H1 (cell line): Measurements from ENCODE around the gene PTPN21. TPM values are rescaled to one million over a fixed set of nuclear protein-coding genes. Genes with fewer than 3 reads are reported as not detected.

Source experiments
- CTCF ChIA-PET: fragments of 300-600 bp; sonication (Branson Sonifier 250); formaldehyde crosslinking; loops from one replicate; lab custom pipeline; 2021; ENCODE audit not compliant: partially characterized antibody; lab: Charles Lee
- POLR2A ChIA-PET: fragments of 300-600 bp; sonication (Branson Sonifier 250); formaldehyde crosslinking; loops from one replicate; lab custom pipeline; 2021; ENCODE audit warnings: inconsistent platforms; ENCODE audit not compliant: partially characterized antibody; lab: Charles Lee
- DNase-seq, 2 experiments: peaks; one replicate each; pipeline versions ENCODE4 v3.0.0 to v3.0.0-alpha.2; 2010 to 2022; ENCODE audit warnings: low spot score in 2 of 2, low read depth in 1 of 2, mixed read lengths in 1 of 2
- FAIRE-seq: peaks from 2 replicates; lab custom pipeline; 2011; peaks lifted over from hg19 to GRCh38; lab: Jason Lieb, UNC
- H2AFZ ChIP-seq: 2 replicates; pipeline ENCODE4 v1.8.1; 2012; ENCODE audit warnings: low read length, inconsistent platforms
- H2AK5ac ChIP-seq: 2 replicates; pipeline ENCODE4 v1.6.1; 2013; ENCODE audit warnings: low read depth, low read length
- H2BK120ac ChIP-seq: replicated peaks from 2 replicates; pipeline ENCODE3; 2013; ENCODE audit warnings: low read depth, low read length, inconsistent platforms
- H2BK12ac ChIP-seq: 2 replicates; pipeline ENCODE4 v1.6.1; 2013; ENCODE audit warnings: low read depth, low read length
- H2BK15ac ChIP-seq: 2 replicates; pipeline ENCODE4 v1.6.1; 2013; ENCODE audit warnings: low read length
- H2BK20ac ChIP-seq: 2 replicates; pipeline ENCODE4 v1.6.1; 2013; ENCODE audit warnings: low read length
- H2BK5ac ChIP-seq: 2 replicates; pipeline ENCODE4 v1.6.1; 2013; ENCODE audit warnings: low read depth, low read length
- H3K14ac ChIP-seq: 2 replicates; pipeline ENCODE4 v1.6.1; 2013; ENCODE audit warnings: inconsistent platforms; ENCODE audit not compliant: insufficient read length
- H3K18ac ChIP-seq: 2 replicates; pipeline ENCODE4 v1.6.1; 2013; ENCODE audit warnings: low read length; ENCODE audit errors: extremely low read depth
- H3K23ac ChIP-seq: 2 replicates; pipeline ENCODE4 v1.6.1; 2013; ENCODE audit warnings: inconsistent platforms; ENCODE audit not compliant: insufficient read length
- H3K23me2 ChIP-seq: 2 replicates; pipeline ENCODE4 v1.6.1; 2013; ENCODE audit warnings: low read depth, low read length
- H3K27ac ChIP-seq: 2 replicates; pipeline ENCODE4 v1.6.1; 2011; ENCODE audit warnings: low read depth, low read length, inconsistent platforms
- H3K27me3 ChIP-seq, 4 experiments: replicated peaks in 1 of 4; 1 replicate in 1 of 4; 2 replicates in 3 of 4; pipeline versions ENCODE4 v1.6.1 to v1.8.1; 2011 to 2013; ENCODE audit warnings: low read length in 3 of 4, mild to moderate bottlenecking in 3 of 4, inconsistent platforms in 2 of 4, mixed read lengths in 2 of 4, moderate library complexity in 1 of 4; ENCODE audit not compliant: control insufficient read depth in 3 of 4, insufficient read depth in 3 of 4; ENCODE audit errors: extremely low read depth in 1 of 4
- H3K36me3 ChIP-seq, 4 experiments: 2 replicates each; pipeline versions ENCODE4 v1.6.1 to v1.8.1; 2011 to 2013; ENCODE audit warnings: mild to moderate bottlenecking in 4 of 4, low read length in 3 of 4, moderate library complexity in 2 of 4, control low read depth in 1 of 4, inconsistent platforms in 1 of 4; ENCODE audit not compliant: insufficient read depth in 4 of 4, control insufficient read depth in 2 of 4
- H3K4ac ChIP-seq: replicated peaks from 2 replicates; pipeline ENCODE3; 2013; ENCODE audit warnings: low read length, low read depth, mixed read lengths, inconsistent platforms; ENCODE audit not compliant: insufficient read length
- H3K4me1 ChIP-seq, 4 experiments: replicated peaks in 1 of 4; 1 replicate in 1 of 4; 2 replicates in 3 of 4; pipeline versions ENCODE4 v1.6.1 to v1.8.1; 2011 to 2013; ENCODE audit warnings: low read length in 3 of 4, inconsistent platforms in 2 of 4, mixed read lengths in 1 of 4; ENCODE audit not compliant: insufficient read depth in 4 of 4, control insufficient read depth in 3 of 4
- H3K4me2 ChIP-seq, 2 experiments: 2 replicates each; pipeline versions ENCODE4 v1.6.1 to v1.8.1; 2011 to 2013; ENCODE audit warnings: low read depth in 2 of 2, low read length in 2 of 2, control low read depth in 1 of 2, inconsistent platforms in 1 of 2, mild to moderate bottlenecking in 1 of 2; ENCODE audit not compliant: insufficient read depth in 1 of 2
- H3K4me3 ChIP-seq, 4 experiments: fragments of 200-600, 300-600 bp in 1 of 4; sonication (generic), shearing (Covaris generic), sonication (Bioruptor Twin) in 1 of 4; 2 replicates each; pipeline versions ENCODE4 v1.5.1 to v1.8.1; 2011 to 2016; ENCODE audit warnings: low read length in 4 of 4, low read depth in 3 of 4, control low read depth in 2 of 4, inconsistent platforms in 2 of 4, mild to moderate bottlenecking in 2 of 4, mixed read lengths in 1 of 4, moderate library complexity in 1 of 4; ENCODE audit not compliant: insufficient read depth in 2 of 4; ENCODE audit errors: extremely low read depth in 1 of 4
- H3K56ac ChIP-seq: replicated peaks from 2 replicates; pipeline ENCODE3; 2013; ENCODE audit warnings: low read depth, mild to moderate bottlenecking, mixed read lengths, low read length, inconsistent platforms; ENCODE audit not compliant: insufficient read length
- H3K79me1 ChIP-seq: 2 replicates; pipeline ENCODE4 v1.6.1; 2013; ENCODE audit warnings: low read depth, low read length, control low read depth
- H3K79me2 ChIP-seq, 2 experiments: 2 replicates each; pipeline versions ENCODE4 v1.6.1 to v1.8.1; 2012 to 2013; ENCODE audit warnings: low read length in 2 of 2, mild to moderate bottlenecking in 2 of 2, inconsistent platforms in 1 of 2; ENCODE audit not compliant: insufficient read depth in 2 of 2, control insufficient read depth in 1 of 2
- H3K9ac ChIP-seq, 4 experiments: replicated peaks in 1 of 4; 1 replicate in 1 of 4; 2 replicates in 3 of 4; pipeline versions ENCODE4 v1.6.1 to v1.8.1; 2011 to 2013; ENCODE audit warnings: low read depth in 3 of 4, low read length in 3 of 4, control low read depth in 2 of 4, mild to moderate bottlenecking in 2 of 4, moderate library complexity in 2 of 4, inconsistent platforms in 1 of 4; ENCODE audit errors: extremely low read depth in 1 of 4
- H3K9me3 ChIP-seq, 2 experiments: 2 replicates each; pipeline versions ENCODE4 v1.6.1 to v1.8.1; 2012 to 2013; ENCODE audit warnings: mild to moderate bottlenecking in 2 of 2, moderate library complexity in 2 of 2, control low read depth in 1 of 2, inconsistent platforms in 1 of 2, low read depth in 1 of 2, low read length in 1 of 2, mixed read lengths in 1 of 2; ENCODE audit not compliant: insufficient read depth in 2 of 2
- H4K20me1 ChIP-seq, 2 experiments: replicated peaks in 1 of 2; 2 replicates each; pipeline versions ENCODE3 to v1.8.1; 2011 to 2013; ENCODE audit warnings: inconsistent platforms in 2 of 2, low read length in 2 of 2, mild to moderate bottlenecking in 1 of 2; ENCODE audit not compliant: insufficient read depth in 2 of 2, control insufficient read depth in 1 of 2
- H4K5ac ChIP-seq: 2 replicates; pipeline ENCODE4 v1.6.1; 2013; ENCODE audit warnings: low read length, low read depth, mixed read lengths, inconsistent platforms; ENCODE audit not compliant: insufficient read length
- H4K8ac ChIP-seq: 2 replicates; pipeline ENCODE4 v1.8.0; 2013; ENCODE audit warnings: mild to moderate bottlenecking, moderate library complexity, low read length, inconsistent platforms; ENCODE audit not compliant: insufficient read depth; ENCODE audit errors: extremely low read depth
- H4K91ac ChIP-seq: replicated peaks from 2 replicates; pipeline ENCODE3; 2013; ENCODE audit warnings: low read length, mixed read lengths, inconsistent platforms; ENCODE audit not compliant: insufficient read length
- TEAD4 ChIP-seq: IDR thresholded peaks from 2 replicates; pipeline ENCODE4 v1.6.1; 2012; ENCODE audit warnings: low read depth, low read length, inconsistent platforms, mixed read lengths
- WGBS, 2 experiments: shearing (Covaris generic) in 1 of 2; methylation state at CpG; one replicate each; pipeline versions ENCODE4 v1.1.6 to v1.1.7; 2013 to 2015; ENCODE audit warnings: low lambda C conversion rate in 2 of 2, mixed read lengths in 2 of 2, inconsistent platforms in 1 of 2, low coverage in 1 of 2, missing lambda C conversion rate in 1 of 2; ENCODE audit not compliant: insufficient replicate concordance in 2 of 2, insufficient coverage in 1 of 2, insufficient read length in 1 of 2; ENCODE audit errors: extremely low coverage in 1 of 2, missing lambda C conversion rate in 1 of 2; 5-methylcytosine and 5-hydroxymethylcytosine counted together
- polyA plus RNA-seq, 7 experiments: library from polyadenylated mRNA; depleted of rRNA in 3 of 7; stranded (reverse) in 5 of 7; unstranded in 2 of 7; fragments of >200 nt in 5 of 7; fragments of 200-250 nt in 2 of 7; gene quantifications; 1 replicate in 5 of 7; 2 replicates in 1 of 7; 4 replicates in 1 of 7; pipeline versions ENCODE4 v1.2.1 to v1.2.3, GENCODE V29; 2011 to 2013; ENCODE audit warnings: missing spikeins in 2 of 7, mixed read lengths in 2 of 7
- total RNA-seq: library from RNA; stranded (reverse); fragmentation: NEBNext Ultra II Directional; extraction: Animal tissue kit (Norgen Biotek cat#: 25700); gene quantifications from 2 replicates; pipeline ENCODE4 v1.2.1, GENCODE V29; 2021

PTPN21 gene
- total and polyA plus RNA-seq, 2 of the 8 experiments (the other 6 are each of a cell fraction or from before 2014, with no cell fraction given), result 6.5 to 16.1 TPM

GRCh38 chr14:88533064-88533602 lies 21.7 kb downstream of the PTPN21 start:
- Histone ChIP-seq H3K27me3 (no peaks in the 10 kb centered on the region), H3K79me2 (no peaks in the 10 kb centered on the region), H3K4me1 (peaks cover 0 to 4% (median 1%) of the 10 kb centered on the region in 4 experiments; a peak in 1 of 7 replicates), H4K20me1 (peaks cover 0 to 2% of the 10 kb centered on the region in 2 experiments), H3K9me3 (no peaks in the 10 kb centered on the region), H3K36me3 (peaks cover 0 to 5% (median 2%) of the 10 kb centered on the region in 4 experiments; a peak in 3 of 8 replicates), H4K8ac (no peak overlapping the region), H3K23ac (no peak overlapping the region), H3K4me2 (no peak overlapping the region), H3K4me3 (no peak overlapping the region), H4K5ac (no peak overlapping the region), H2AK5ac (no peak overlapping the region), H2BK12ac (no peak overlapping the region), H4K91ac (no peak overlapping the region), H3K14ac (no peak overlapping the region), H3K79me1 (no peaks in the 10 kb centered on the region), H3K4ac (no peak overlapping the region), H2BK5ac (no peak overlapping the region), H3K9ac (no peak overlapping the region), H3K18ac (no peak overlapping the region), H2BK120ac (no peak overlapping the region), H2BK15ac (no peak overlapping the region), H3K23me2 (no peaks in the 10 kb centered on the region), H2BK20ac (no peak overlapping the region), H3K27ac (no peak overlapping the region), H3K56ac (no peak overlapping the region), H2AFZ (no peak overlapping the region)
- DNase-seq (no peak), FAIRE-seq (no peak)
- ChIA-PET POLR2A (no interaction called here), CTCF (interaction anchor here (1.0 kb wide), 1 partner anchor 69 kb away, joined by 3 read pairs; no protein-coding TSS in a partner anchor)
- 91% methylated on average over 6 of the region's 6 CpGs; no CpG with 5 or more reads in 1 of the 2 experiments for WGBS, 2 experiments
- no peak for TF ChIP-seq TEAD4
